Activated T-helper 1 cell treated with anti-CD3 and anti-CD28 coated beads, Interleukin-12 subunit alpha, Interleukin-12 subunit beta, Interleukin-2, Interleukin-4 antibody, amounts not matched to agents 30 ng/mL and 10 ng/mL and 1 ng/mL, durations not matched to agents 14 hours and 24 hours and 36 hours (primary cell): ENCODE data around the gene HSF2. TPM values are rescaled to one million over a fixed set of nuclear protein-coding genes. Genes with fewer than 3 reads are reported as not detected.

ENCODE experiments used
- DNase-seq: peaks from one replicate; pipeline ENCODE4 v3.0.0; 2021; ENCODE audit warnings: low spot score
- H3K27ac Mint-ChIP-seq: one replicate; pipeline ENCODE4 v1.8.0; 2021; ENCODE audit warnings: mild to moderate bottlenecking, mixed read lengths
- H3K27me3 Mint-ChIP-seq: one replicate; pipeline ENCODE4 v1.8.0; 2022; ENCODE audit warnings: mild to moderate bottlenecking, moderate library complexity, mixed read lengths; ENCODE audit not compliant: insufficient read depth
- H3K36me3 Mint-ChIP-seq: one replicate; pipeline ENCODE4 v1.8.0; 2021; ENCODE audit warnings: low read depth, mixed read lengths
- H3K4me1 Mint-ChIP-seq: one replicate; pipeline ENCODE4 v1.8.0; 2021; ENCODE audit warnings: low read depth, mixed read lengths
- H3K4me3 Mint-ChIP-seq: one replicate; pipeline ENCODE4 v1.8.0; 2021; ENCODE audit warnings: mild to moderate bottlenecking, moderate library complexity, mixed read lengths
- H3K9me3 Mint-ChIP-seq: one replicate; pipeline ENCODE4 v1.8.0; 2021; ENCODE audit warnings: mixed read lengths
- intact Hi-C: fragments of 100-400 bp; cut with micrococcal nuclease; formaldehyde crosslinking; loops from one replicate; pipeline ENCODE4 v1.15.1; 2024
- total RNA-seq: library from RNA; stranded (reverse); gene quantifications from 2 replicates; pipeline ENCODE4 v1.2.3, GENCODE V29; 2022

Gene HSF2
- total RNA-seq, 1 donor from 2014 or later = 14.7 TPM

DNA sequence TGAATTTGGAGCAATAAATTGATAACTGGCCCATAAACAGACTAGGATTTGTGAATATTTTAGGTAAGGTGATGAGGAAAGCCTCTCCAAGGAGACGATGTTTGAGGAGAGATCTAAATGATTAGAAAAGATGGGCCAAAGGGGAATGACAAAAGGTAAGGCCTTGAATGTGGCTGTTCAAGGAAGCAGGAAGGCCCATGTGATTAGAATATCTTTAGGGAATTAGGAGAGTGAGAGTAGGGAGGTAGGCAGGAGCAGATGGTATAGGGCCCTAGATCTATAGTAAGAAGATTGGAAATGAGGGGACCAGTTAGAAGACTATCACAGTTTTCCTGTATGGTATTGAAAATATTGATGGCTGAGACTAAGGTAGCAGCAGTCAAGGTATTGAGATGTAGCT is 6.7 kb downstream of the HSF2 start:
- Mint-ChIP-seq H3K9me3 (peaks cover 7% of the 10 kb centered on the region), H3K4me3 (no peak overlapping the region), H3K27ac (no peak overlapping the region), H3K36me3 (peaks cover 21% of the 10 kb centered on the region), H3K4me1 (peaks cover 41% of the 10 kb centered on the region), H3K27me3 (no peaks in the 10 kb centered on the region)
- intact Hi-C loops = no loop called here
- DNase-seq = no peak

DNA sequence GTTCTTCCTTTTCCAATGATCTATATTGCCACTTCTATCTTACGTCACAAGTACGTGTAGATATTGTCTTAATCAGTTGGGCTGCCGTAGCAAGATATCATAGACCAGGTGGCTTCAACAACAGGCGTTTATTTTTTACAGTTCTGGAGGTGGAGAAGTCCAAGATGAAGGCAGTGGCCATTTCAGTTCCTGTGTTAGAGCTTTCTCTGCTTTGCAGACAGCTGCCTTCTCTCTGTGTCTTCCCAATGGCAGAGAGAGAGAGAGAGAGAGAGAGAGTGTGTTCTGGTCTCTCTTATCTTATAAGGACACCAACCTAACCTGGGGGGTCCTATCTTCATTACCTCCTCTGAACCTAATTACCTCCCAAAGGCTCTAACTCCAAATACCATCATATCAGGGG is 8.3 kb downstream of the HSF2 start:
- no peak for DNase-seq
- Mint-ChIP-seq H3K9me3 (peaks cover 7% of the 10 kb centered on the region), H3K36me3 (peaks cover 24% of the 10 kb centered on the region), H3K27ac (no peak overlapping the region), H3K27me3 (no peaks in the 10 kb centered on the region), H3K4me3 (no peak overlapping the region), H3K4me1 (peaks cover 26% of the 10 kb centered on the region)
- intact Hi-C loops = loop anchor here (1.0 to 2.0 kb wide), 2 partner anchors 8 to 63 kb away; partner anchors contain the start of genes HSF2 and SERINC1

DNA sequence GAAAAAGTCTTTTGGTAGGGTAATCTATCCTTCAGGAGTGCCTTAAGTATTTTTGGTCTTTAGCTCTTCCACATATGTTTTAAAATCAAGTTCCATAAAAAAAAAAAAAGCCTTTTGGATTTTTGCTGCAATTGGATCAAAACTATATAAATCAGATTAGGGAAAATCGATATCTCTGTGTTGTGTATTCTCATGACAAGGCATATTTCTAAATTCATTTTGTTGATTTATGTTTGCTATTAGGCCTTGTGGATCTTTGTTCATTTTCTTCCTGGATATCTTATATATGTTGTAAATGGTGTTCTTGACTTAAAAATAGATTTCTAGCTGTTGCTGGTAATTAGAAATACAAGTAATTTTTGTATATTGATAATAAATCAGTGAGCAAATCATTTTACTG is 8.8 kb downstream of the HSF2 start:
- Mint-ChIP-seq H3K27me3 (no peaks in the 10 kb centered on the region), H3K4me1 (peaks cover 25% of the 10 kb centered on the region), H3K9me3 (peaks cover 7% of the 10 kb centered on the region), H3K36me3 (peaks cover 24% of the 10 kb centered on the region), H3K4me3 (no peak overlapping the region), H3K27ac (no peak overlapping the region)
- intact Hi-C loops = loop anchor here (1.0 to 2.0 kb wide), 2 partner anchors 9 to 63 kb away; partner anchors contain the start of genes HSF2 and SERINC1
- no peak for DNase-seq

DNA sequence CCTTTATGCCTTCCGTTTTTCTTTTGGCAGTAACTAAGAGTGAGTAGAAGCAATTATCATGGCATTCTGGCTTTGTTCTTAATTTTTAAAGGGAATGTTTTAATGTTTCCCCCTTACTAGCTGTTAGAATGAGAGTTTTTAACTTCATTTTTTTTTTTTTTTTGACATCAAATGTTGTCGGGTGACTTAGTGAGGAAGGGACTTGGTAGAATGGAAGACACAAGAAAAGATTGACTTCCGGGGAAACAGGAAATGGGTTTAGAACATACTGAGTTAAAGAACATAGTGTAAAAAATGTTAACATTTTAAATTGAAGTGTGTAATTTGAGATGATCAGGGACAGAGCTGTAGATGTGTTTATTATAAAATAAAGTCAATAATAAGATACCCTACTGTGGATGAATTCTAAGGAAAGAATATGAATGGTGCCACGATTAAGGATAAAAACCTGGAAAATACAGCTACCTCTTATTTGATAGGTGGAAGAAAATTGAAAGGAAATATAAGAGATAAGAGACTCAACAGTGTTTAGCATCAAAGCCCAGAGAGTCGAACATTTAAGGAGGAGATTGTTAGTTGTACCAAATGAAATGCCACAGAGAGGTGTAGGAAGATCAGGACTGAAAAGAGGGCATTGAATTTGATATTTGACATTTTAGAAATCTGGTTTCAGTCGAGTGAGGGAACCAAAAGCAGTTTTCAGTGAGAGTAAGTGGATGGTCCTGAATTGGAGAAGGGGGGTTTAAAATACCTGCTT is 9.4 kb downstream of the HSF2 start:
- Mint-ChIP-seq H3K4me3 (peak overlapping the region; percentile 65), H3K27ac (peak overlapping the region; percentile 72), H3K9me3 (peaks cover 7% of the 10 kb centered on the region), H3K27me3 (no peaks in the 10 kb centered on the region), H3K36me3 (peaks cover 23% of the 10 kb centered on the region), H3K4me1 (peaks cover 23% of the 10 kb centered on the region)
- intact Hi-C loops = loop anchor here (1.0 to 2.0 kb wide), 2 partner anchors 10 to 62 kb away; partner anchors contain the start of genes HSF2 and SERINC1
- DNase-seq = no peak

DNA sequence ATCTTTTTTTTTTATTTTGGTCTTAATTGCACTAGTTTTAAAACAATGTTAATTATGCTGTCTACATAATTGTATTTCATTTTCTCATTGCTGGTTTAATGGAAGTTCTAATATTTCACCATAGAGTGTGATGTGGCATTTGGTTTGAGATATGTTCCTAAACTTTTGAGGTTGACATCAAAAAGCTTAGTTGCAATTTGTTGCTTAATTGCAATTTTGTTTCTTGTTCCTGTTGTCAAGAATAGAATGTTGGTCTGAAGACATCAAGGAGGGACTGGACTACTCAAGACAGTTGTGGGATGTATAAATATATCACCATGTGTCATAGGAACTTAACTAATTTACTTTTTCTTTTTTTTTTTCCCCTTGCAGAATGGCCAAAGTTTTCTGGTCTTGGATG is 12.5 kb downstream of the HSF2 start:
- no peaks in the 10 kb centered on the region for H3K27me3 Mint-ChIP-seq
- peaks cover 23% of the 10 kb centered on the region for H3K36me3 Mint-ChIP-seq
- peaks cover 7% of the 10 kb centered on the region for H3K9me3 Mint-ChIP-seq
- H3K4me1 Mint-ChIP-seq = peaks cover 19% of the 10 kb centered on the region
- no peak overlapping the region for H3K4me3 Mint-ChIP-seq
- DNase-seq = no peak
- intact Hi-C loops = no loop called here
- no peak overlapping the region for H3K27ac Mint-ChIP-seq

DNA sequence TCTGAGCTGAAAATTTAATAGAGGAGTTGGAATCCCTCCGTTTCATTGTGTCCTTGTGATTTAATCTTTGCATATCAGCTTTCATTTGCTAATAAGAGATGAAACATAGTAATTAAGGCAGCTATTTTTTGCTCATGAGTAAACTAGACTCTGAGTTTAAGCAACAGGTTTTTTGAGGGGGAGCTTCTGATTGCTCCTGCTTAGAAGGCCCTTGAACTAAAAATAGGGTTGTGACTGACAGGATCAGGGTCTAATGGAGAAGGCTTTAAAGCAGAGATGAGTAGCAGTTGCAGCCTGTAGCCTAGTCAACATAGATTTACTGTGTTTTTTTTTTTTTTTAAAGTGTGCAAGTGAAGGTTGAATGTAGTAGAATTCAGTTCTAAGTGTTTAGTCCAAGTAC is 17.4 kb downstream of the HSF2 start:
- DNase-seq = no peak
- Mint-ChIP-seq H3K4me3 (no peak overlapping the region), H3K4me1 (no peaks in the 10 kb centered on the region), H3K36me3 (peaks cover 25% of the 10 kb centered on the region), H3K27ac (no peak overlapping the region), H3K9me3 (no peaks in the 10 kb centered on the region), H3K27me3 (no peaks in the 10 kb centered on the region)
- intact Hi-C loops = no loop called here

DNA sequence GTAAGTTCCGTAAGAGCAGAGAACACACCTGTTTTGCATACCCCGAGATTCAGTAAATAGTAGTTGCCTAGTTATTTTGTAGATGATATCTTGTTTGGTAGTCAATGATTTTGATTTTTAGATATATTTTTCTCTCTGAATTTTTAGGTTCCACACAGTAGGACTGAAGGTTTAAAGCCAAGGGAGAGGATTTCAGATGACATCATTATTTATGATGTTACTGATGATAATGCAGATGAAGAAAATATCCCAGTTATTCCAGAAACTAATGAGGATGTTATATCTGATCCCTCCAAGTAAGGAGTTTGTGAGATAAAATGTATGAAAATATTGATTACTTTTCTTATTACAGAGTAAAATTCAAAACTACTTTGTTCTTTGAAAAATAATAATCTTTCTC is 22.6 kb downstream of the HSF2 start:
- Mint-ChIP-seq H3K9me3 (no peaks in the 10 kb centered on the region), H3K27ac (no peak overlapping the region)
- intact Hi-C loops = loop anchor here (5.0 kb wide), 1 partner anchor 40 kb away; no protein-coding TSS in a partner anchor

DNA sequence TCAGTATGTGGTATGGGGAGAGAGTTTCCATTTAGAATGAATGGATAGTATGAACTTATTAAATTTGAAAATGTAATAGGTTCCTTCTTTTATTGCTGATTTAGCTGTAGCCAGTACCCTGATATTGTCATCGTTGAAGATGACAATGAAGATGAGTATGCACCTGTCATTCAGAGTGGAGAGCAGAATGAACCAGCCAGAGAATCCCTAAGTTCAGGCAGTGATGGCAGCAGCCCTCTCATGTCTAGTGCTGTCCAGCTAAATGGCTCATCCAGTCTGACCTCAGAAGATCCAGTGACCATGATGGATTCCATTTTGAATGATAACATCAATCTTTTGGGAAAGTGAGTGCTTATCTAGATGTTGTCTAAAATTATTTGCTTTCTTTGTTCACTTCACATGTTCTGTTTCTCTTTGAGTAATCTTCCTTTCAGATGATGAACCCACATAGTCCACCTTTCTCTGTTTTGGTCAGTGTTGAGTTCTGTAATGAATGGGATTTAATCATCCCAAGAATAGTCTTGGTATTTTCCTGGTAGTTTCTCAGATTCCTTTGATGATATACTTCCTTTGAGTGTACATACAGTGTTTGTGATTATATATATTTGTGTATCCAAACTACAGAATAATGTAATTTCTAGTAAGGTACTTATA is 23.3 kb downstream of the HSF2 start:
- H3K9me3 Mint-ChIP-seq = no peaks in the 10 kb centered on the region
- H3K4me3 Mint-ChIP-seq = no peak overlapping the region
- peaks cover 42% of the 10 kb centered on the region for H3K36me3 Mint-ChIP-seq
- no peaks in the 10 kb centered on the region for H3K27me3 Mint-ChIP-seq
- intact Hi-C loops = loop anchor here (1.0 to 5.0 kb wide), 2 partner anchors 23 to 40 kb away; partner anchors contain the start of gene HSF2
- H3K27ac Mint-ChIP-seq = no peak overlapping the region
- peaks cover 14% of the 10 kb centered on the region for H3K4me1 Mint-ChIP-seq
- DNase-seq = no peak

More for the DNA sequence above, 22.6 kb downstream of the HSF2 start:
- Mint-ChIP-seq H3K27me3 (no peaks in the 10 kb centered on the region), H3K36me3 (peaks cover 41% of the 10 kb centered on the region), H3K4me1 (peaks cover 14% of the 10 kb centered on the region), H3K4me3 (no peak overlapping the region)
- no peak for DNase-seq

DNA sequence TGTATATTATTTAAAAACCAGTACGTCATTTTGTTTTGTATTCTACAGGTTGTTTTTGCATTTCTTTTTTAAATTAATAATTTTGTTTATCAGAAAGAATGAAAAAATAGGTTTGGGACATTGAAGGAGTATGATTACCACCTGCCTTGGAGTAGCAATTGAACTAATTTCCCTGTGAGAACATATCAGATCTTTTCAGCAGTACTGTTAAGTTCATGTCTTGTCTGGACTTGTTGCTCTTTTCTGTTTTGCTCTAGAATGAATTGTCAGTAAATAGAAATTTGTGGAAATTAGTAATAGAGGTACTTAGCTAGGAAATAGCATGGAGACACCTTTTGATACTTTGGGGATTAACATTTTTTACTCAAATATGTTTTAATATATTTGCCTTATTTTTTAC is 24.3 kb downstream of the HSF2 start:
- intact Hi-C loops = loop anchor here (1.0 to 5.0 kb wide), 2 partner anchors 24 to 41 kb away; partner anchors contain the start of gene HSF2
- Mint-ChIP-seq H3K36me3 (peaks cover 42% of the 10 kb centered on the region), H3K27ac (no peak overlapping the region)

DNA sequence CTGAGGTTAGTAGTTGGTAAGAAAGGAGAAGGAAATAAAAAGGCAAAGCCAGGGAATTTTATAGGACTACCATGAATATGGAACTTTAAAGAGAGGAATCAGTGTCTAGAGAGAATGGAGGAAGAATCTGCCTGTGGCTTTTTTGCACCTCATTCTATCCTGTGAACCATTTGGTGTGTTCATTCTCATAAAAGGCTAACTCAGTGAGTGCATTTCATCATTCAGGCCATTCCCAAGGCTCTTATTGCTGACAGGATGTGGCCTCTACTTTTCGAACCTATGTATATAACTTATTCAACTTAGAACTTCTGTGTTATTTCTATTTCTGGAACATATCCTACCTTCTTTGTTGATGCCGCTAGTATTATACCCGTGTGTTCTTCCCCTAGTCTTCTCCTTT is 27.1 kb downstream of the HSF2 start:
- Mint-ChIP-seq H3K27me3 (no peaks in the 10 kb centered on the region), H3K4me1 (peaks cover 14% of the 10 kb centered on the region), H3K36me3 (peaks cover 41% of the 10 kb centered on the region), H3K9me3 (no peaks in the 10 kb centered on the region), H3K27ac (no peak overlapping the region), H3K4me3 (no peak overlapping the region)
- no peak for DNase-seq
- intact Hi-C loops = no loop called here

More for the DNA sequence above, 24.3 kb downstream of the HSF2 start:
- no peaks in the 10 kb centered on the region for H3K27me3 Mint-ChIP-seq
- H3K9me3 Mint-ChIP-seq = no peaks in the 10 kb centered on the region
- no peak for DNase-seq
- H3K4me1 Mint-ChIP-seq = peaks cover 14% of the 10 kb centered on the region
- H3K4me3 Mint-ChIP-seq = no peak overlapping the region

DNA sequence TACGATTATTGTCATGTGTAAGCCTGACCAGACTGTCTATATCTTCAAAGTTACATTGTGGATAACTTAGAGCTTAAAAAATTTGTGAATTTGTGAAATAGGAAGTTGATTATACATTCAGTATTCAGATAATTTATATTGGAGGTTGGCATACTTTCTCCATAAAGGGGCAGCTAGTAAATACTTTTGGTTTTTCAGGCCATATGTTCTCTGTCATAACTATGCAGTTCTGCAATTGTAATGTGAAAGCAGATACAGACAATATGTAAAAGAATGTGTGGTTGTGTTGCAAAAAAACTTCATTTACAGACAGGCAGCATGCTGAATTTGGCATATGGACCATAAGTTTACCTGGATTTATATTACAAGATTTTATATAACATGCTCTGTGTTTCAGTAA is 29.3 kb downstream of the HSF2 start:
- no peaks in the 10 kb centered on the region for H3K27me3 Mint-ChIP-seq
- peaks cover 43% of the 10 kb centered on the region for H3K36me3 Mint-ChIP-seq
- H3K9me3 Mint-ChIP-seq = no peaks in the 10 kb centered on the region
- peaks cover 5% of the 10 kb centered on the region for H3K4me1 Mint-ChIP-seq
- intact Hi-C loops = no loop called here
- DNase-seq = no peak
- no peak overlapping the region for H3K27ac Mint-ChIP-seq
- no peak overlapping the region for H3K4me3 Mint-ChIP-seq

DNA sequence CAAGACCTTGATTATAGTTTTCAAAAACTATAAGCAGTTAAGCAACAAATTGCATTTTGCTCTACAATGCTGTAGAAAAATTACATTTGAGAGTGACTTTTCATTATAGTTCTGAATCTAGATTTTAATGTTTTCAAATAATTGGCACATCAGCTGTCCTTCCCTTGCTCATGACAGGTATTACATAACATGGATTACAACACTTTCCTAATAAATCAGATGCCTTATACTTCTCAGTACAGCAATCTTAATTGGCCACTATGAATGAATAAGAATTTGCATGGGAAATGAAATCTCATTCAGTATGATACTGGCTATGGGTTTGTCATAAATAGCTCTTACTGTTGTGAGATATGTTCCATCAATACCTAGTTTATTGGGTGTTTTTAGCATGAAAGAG is 29.9 kb downstream of the HSF2 start:
- Mint-ChIP-seq H3K27ac (no peak overlapping the region), H3K4me1 (peaks cover 5% of the 10 kb centered on the region), H3K9me3 (no peaks in the 10 kb centered on the region), H3K4me3 (no peak overlapping the region), H3K27me3 (no peaks in the 10 kb centered on the region), H3K36me3 (peaks cover 40% of the 10 kb centered on the region)
- no peak for DNase-seq
- intact Hi-C loops = no loop called here

DNA sequence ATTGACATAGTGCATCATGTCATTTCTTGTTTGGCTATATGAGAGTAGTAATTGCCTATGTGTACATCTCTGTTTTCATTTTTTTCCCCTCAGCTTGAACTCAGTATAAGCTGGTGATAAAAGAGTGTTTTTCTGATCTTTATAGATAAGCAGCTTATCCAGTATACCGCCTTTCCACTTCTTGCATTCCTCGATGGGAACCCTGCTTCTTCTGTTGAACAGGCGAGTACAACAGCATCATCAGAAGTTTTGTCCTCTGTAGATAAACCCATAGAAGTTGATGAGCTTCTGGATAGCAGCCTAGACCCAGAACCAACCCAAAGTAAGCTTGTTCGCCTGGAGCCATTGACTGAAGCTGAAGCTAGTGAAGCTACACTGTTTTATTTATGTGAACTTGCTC is 32.3 kb downstream of the HSF2 start:
- Mint-ChIP-seq H3K9me3 (no peaks in the 10 kb centered on the region), H3K27me3 (no peaks in the 10 kb centered on the region), H3K4me1 (no peaks in the 10 kb centered on the region), H3K27ac (no peak overlapping the region), H3K4me3 (no peak overlapping the region), H3K36me3 (peaks cover 38% of the 10 kb centered on the region)
- no peak for DNase-seq
- intact Hi-C loops = no loop called here
